GM12878 (cell line): ENCODE data around the gene ENG. TPM values are rescaled to one million over a fixed set of nuclear protein-coding genes. Genes with fewer than 3 reads are reported as not detected.
A peak's percentile ranks its signal among the peaks of the same experiment; 100 is the strongest.

Experiments used
- BMI1 ChIP-seq: fragments of 450-650 bp; IDR thresholded peaks from 2 replicates; pipeline ENCODE4 v1.6.1; 2016; ENCODE audit warnings: mild to moderate bottlenecking, moderate library complexity, borderline replicate concordance
- CBFB ChIP-seq: IDR thresholded peaks from 2 replicates; pipeline ENCODE4 v1.6.1; 2016; ENCODE audit warnings: antibody characterized with exemption, low read depth
- CREB1 ChIP-seq: IDR thresholded peaks from 2 replicates; pipeline ENCODE4 v1.6.1; 2012; ENCODE audit warnings: low read depth, mild to moderate bottlenecking, inconsistent platforms
- EED ChIP-seq: sonication (generic); IDR thresholded peaks from 2 replicates; pipeline ENCODE4 v1.6.1; 2016; ENCODE audit warnings: antibody characterized with exemption, low read depth
- GATAD2B ChIP-seq: fragments of 450-650 bp; conservative IDR thresholded peaks from 2 replicates; pipeline ENCODE4 v1.6.1; 2017; ENCODE audit warnings: low read depth, mild to moderate bottlenecking, moderate library complexity
- IKZF2 ChIP-seq, 2 experiments: fragments of 450-650 bp; IDR thresholded peaks; 2 replicates each; pipeline ENCODE4 v1.6.1; 2017; ENCODE audit warnings: mild to moderate bottlenecking in 2 of 2, moderate library complexity in 2 of 2
- MXI1 ChIP-seq: fragments of 150-350 bp; IDR thresholded peaks from 2 replicates; pipeline ENCODE4 v1.6.1; 2011; ENCODE audit warnings: low read depth, mild to moderate bottlenecking, inconsistent platforms, low read length, improper control_type of control experiment
- MYC ChIP-seq: IDR thresholded peaks from 2 replicates; pipeline ENCODE4 v1.6.1; 2011; ENCODE audit warnings: mild to moderate bottlenecking, low read length, moderate library complexity, inconsistent platforms; ENCODE audit not compliant: insufficient read depth, insufficient replicate concordance, insufficient read length, severe bottlenecking
- PAX8 ChIP-seq: fragments of 450-650 bp; IDR thresholded peaks from 2 replicates; pipeline ENCODE4 v1.6.1; 2017; ENCODE audit warnings: mild to moderate bottlenecking, moderate library complexity
- POLR2A ChIP-seq: IDR thresholded peaks from 2 replicates; pipeline ENCODE4 v1.6.1; 2011; ENCODE audit warnings: low read depth, mild to moderate bottlenecking, low read length
- RFX5 ChIP-seq: IDR thresholded peaks from 2 replicates; pipeline ENCODE4 v1.6.1; 2011; ENCODE audit warnings: low read depth, low read length, improper control_type of control experiment
- SPI1 ChIP-seq: IDR thresholded peaks from 2 replicates; pipeline ENCODE4 v1.6.1; 2011; ENCODE audit warnings: low read depth, mild to moderate bottlenecking, low read length, moderate library complexity, borderline replicate concordance; ENCODE audit not compliant: insufficient read depth
- SUPT20H ChIP-seq: IDR thresholded peaks from 2 replicates; pipeline ENCODE4 v1.6.1; 2011; ENCODE audit warnings: low read depth, mild to moderate bottlenecking, low read length, moderate library complexity, borderline replicate concordance; ENCODE audit not compliant: control insufficient read depth
- SUZ12 ChIP-seq: fragments of 200-600 bp; sonication (generic); IDR thresholded peaks from one replicate; pipeline ENCODE4 v1.6.1; 2018; ENCODE audit warnings: antibody characterized with exemption, mild to moderate bottlenecking; ENCODE audit not compliant: unreplicated experiment
- TCF3 ChIP-seq: IDR thresholded peaks from 2 replicates; pipeline ENCODE4 v1.6.1; 2012; ENCODE audit warnings: low read depth, mild to moderate bottlenecking, low read length, borderline replicate concordance; ENCODE audit not compliant: insufficient read depth
- ZSCAN29 ChIP-seq: fragments of 450-650 bp; IDR thresholded peaks from 2 replicates; pipeline ENCODE4 v1.6.1; 2017; ENCODE audit warnings: mild to moderate bottlenecking, moderate library complexity
- ZZZ3 ChIP-seq: IDR thresholded peaks from 2 replicates; pipeline ENCODE4 v1.6.1; 2011; ENCODE audit warnings: low read depth; ENCODE audit not compliant: control insufficient read depth, insufficient read length
- polyA plus RNA-seq, 11 experiments: library from polyadenylated mRNA; depleted of rRNA in 4 of 11; unstranded in 6 of 11; stranded (reverse) in 5 of 11; fragments of >200 nt; fragmentation: Nextera tagmentation in 4 of 11; fragmentation: Illumina TruSeq in 1 of 11; extraction: Ambion mirVana in 4 of 11; extraction: Trizol in 1 of 11; gene quantifications; 1 replicate in 1 of 11; 2 replicates in 10 of 11; pipeline versions ENCODE4 v1.2.1 to v1.2.3, GENCODE V29; 2011 to 2016; ENCODE audit warnings: inconsistent platforms in 2 of 11, missing spikeins in 2 of 11, low read depth in 1 of 11
- total RNA-seq, 4 experiments: library from RNA; depleted of rRNA in 3 of 4; stranded (reverse); fragments of >200 nt in 3 of 4; fragmentation: Illumina TruSeq in 1 of 4; extraction: Trizol in 1 of 4; gene quantifications; 2 replicates each; pipeline versions ENCODE4 v1.2.1 to v1.2.3, GENCODE V29; 2013 to 2021
- TF ChIP-seq, protein P1 (sequence below): IDR thresholded peaks from 2 replicates; pipeline ENCODE4 v1.6.1; 2011; ENCODE audit warnings: mild to moderate bottlenecking, low read depth, low read length, moderate library complexity; ENCODE audit not compliant: insufficient replicate concordance
- TF ChIP-seq, protein P2 (sequence below): IDR thresholded peaks from 2 replicates; pipeline ENCODE4 v1.6.1; 2012; ENCODE audit warnings: improper control_type of control experiment, low read depth, low read length; ENCODE audit not compliant: insufficient replicate concordance
- TF ChIP-seq, protein P3 (sequence below): IDR thresholded peaks from 2 replicates; pipeline ENCODE4 v1.6.1; 2012; ENCODE audit warnings: low read depth, low read length, improper control_type of control experiment
- TF ChIP-seq, protein P4 (sequence below): fragments of 450-650 bp; IDR thresholded peaks from 2 replicates; pipeline ENCODE4 v1.6.1; 2017; ENCODE audit warnings: mild to moderate bottlenecking, low read depth, inconsistent platforms; ENCODE audit not compliant: poor library complexity, severe bottlenecking

ENG gene
- total and polyA plus RNA-seq, 10 of the 15 experiments (the other 5 are each of a cell fraction or from before 2014, with no cell fraction given): 0.14 to 10.1 (median 2.0) TPM

DNA sequence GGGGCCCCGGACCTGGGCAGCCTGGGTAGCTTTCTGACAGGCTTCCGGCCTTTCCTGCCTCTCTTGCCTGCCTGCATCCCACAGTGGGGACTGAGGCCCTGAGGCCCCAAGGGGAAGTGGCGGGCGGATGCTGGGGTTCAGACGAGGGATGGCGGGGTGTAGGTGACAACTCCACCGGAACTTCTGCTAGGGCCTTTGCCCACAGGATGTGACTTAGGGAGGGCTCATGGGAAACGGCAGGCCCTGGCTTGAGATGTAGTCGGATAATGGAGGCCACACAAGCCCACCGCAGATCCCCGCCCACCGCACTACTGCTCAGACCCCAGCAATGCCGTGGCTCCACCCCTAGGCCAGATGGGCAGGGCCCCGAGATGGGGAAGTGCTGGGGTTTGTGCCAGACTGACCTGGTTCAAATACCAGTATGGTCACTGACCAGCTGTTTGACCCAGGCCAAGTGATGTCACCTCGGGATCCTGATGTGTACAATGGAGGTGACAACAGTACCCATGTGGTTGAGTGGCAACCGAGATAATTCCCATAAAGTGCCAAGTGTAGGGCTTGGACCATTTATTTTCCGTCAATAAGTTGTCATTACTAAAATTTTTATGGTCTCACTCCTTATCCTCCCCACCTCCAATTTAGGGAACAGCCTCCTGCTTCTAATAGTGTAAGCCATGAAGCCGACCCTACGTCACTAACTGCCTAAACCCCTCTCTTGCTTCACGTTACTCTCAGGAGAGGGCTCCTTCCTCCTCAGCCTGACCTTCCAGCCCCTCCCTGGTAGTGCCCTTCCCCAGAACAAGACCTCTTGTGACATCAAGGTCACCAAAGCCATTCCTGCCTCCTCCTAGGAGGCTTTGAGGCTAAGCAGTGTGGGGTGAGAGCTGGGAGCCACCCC lies 71.1 kb downstream of the ENG start (continued):
- TF ChIP-seq, protein P1, sequence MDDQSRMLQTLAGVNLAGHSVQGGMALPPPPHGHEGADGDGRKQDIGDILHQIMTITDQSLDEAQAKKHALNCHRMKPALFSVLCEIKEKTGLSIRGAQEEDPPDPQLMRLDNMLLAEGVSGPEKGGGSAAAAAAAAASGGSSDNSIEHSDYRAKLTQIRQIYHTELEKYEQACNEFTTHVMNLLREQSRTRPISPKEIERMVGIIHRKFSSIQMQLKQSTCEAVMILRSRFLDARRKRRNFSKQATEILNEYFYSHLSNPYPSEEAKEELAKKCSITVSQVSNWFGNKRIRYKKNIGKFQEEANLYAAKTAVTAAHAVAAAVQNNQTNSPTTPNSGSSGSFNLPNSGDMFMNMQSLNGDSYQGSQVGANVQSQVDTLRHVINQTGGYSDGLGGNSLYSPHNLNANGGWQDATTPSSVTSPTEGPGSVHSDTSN: no peak
- TF ChIP-seq BMI1: no peak
- TF ChIP-seq, protein P2, sequence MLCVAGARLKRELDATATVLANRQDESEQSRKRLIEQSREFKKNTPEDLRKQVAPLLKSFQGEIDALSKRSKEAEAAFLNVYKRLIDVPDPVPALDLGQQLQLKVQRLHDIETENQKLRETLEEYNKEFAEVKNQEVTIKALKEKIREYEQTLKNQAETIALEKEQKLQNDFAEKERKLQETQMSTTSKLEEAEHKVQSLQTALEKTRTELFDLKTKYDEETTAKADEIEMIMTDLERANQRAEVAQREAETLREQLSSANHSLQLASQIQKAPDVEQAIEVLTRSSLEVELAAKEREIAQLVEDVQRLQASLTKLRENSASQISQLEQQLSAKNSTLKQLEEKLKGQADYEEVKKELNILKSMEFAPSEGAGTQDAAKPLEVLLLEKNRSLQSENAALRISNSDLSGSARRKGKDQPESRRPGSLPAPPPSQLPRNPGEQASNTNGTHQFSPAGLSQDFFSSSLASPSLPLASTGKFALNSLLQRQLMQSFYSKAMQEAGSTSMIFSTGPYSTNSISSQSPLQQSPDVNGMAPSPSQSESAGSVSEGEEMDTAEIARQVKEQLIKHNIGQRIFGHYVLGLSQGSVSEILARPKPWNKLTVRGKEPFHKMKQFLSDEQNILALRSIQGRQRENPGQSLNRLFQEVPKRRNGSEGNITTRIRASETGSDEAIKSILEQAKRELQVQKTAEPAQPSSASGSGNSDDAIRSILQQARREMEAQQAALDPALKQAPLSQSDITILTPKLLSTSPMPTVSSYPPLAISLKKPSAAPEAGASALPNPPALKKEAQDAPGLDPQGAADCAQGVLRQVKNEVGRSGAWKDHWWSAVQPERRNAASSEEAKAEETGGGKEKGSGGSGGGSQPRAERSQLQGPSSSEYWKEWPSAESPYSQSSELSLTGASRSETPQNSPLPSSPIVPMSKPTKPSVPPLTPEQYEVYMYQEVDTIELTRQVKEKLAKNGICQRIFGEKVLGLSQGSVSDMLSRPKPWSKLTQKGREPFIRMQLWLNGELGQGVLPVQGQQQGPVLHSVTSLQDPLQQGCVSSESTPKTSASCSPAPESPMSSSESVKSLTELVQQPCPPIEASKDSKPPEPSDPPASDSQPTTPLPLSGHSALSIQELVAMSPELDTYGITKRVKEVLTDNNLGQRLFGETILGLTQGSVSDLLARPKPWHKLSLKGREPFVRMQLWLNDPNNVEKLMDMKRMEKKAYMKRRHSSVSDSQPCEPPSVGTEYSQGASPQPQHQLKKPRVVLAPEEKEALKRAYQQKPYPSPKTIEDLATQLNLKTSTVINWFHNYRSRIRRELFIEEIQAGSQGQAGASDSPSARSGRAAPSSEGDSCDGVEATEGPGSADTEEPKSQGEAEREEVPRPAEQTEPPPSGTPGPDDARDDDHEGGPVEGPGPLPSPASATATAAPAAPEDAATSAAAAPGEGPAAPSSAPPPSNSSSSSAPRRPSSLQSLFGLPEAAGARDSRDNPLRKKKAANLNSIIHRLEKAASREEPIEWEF: no peak
- no peak for TF ChIP-seq RFX5
- no peak for TF ChIP-seq TCF3
- TF ChIP-seq SUZ12: no peak
- no peak for TF ChIP-seq ZZZ3
- peak; percentile 44; the same call in 1 of the 2 replicates for TF ChIP-seq CBFB
- TF ChIP-seq MXI1: no peak
- TF ChIP-seq, protein P3, sequence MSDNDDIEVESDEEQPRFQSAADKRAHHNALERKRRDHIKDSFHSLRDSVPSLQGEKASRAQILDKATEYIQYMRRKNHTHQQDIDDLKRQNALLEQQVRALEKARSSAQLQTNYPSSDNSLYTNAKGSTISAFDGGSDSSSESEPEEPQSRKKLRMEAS: 0 out of 2 replicates have a peak, but pooled peaks have one; percentile 44
- TF ChIP-seq SPI1: peak; percentile 82
- no peak; the same call in 1 of the 2 replicates for TF ChIP-seq GATAD2B
- no peak for TF ChIP-seq PAX8
- TF ChIP-seq IKZF2 (IDR thresholded peaks at IDR 0.05): peak; percentile 66 to 85
- TF ChIP-seq, protein P4, sequence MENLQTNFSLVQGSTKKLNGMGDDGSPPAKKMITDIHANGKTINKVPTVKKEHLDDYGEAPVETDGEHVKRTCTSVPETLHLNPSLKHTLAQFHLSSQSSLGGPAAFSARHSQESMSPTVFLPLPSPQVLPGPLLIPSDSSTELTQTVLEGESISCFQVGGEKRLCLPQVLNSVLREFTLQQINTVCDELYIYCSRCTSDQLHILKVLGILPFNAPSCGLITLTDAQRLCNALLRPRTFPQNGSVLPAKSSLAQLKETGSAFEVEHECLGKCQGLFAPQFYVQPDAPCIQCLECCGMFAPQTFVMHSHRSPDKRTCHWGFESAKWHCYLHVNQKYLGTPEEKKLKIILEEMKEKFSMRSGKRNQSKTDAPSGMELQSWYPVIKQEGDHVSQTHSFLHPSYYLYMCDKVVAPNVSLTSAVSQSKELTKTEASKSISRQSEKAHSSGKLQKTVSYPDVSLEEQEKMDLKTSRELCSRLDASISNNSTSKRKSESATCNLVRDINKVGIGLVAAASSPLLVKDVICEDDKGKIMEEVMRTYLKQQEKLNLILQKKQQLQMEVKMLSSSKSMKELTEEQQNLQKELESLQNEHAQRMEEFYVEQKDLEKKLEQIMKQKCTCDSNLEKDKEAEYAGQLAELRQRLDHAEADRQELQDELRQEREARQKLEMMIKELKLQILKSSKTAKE: no peak
- no peak for TF ChIP-seq SUPT20H
- no peak for TF ChIP-seq CREB1
- TF ChIP-seq MYC: no peak
- TF ChIP-seq EED: peak; percentile 73
- no peak for TF ChIP-seq ZSCAN29
- TF ChIP-seq POLR2A: peak; percentile 70
